Caco-2 (cell line): ENCODE results near the gene AGPAT3. TPM values are rescaled to one million over a fixed set of nuclear protein-coding genes. Genes with fewer than 3 reads are reported as not detected.

Experiments used
- BruUV-seq: library from RNA; stranded (reverse); fragments of 400-500 nt; replicated peaks from 2 replicates; lab custom pipeline; 2021; lab: Mats Ljungman, UMichigan
- CTCF ChIA-PET: fragments of 300-600 bp; sonication (Branson Sonifier 250); formaldehyde crosslinking; loops from one replicate; lab custom pipeline; 2022; ENCODE audit warnings: antibody characterized with exemption; lab: Charles Lee
- POLR2A ChIA-PET: fragments of 300-600 bp; sonication (Branson Sonifier 250); formaldehyde crosslinking; loops from one replicate; lab custom pipeline; 2022; ENCODE audit warnings: antibody characterized with exemption; lab: Charles Lee
- DNase-seq, 2 experiments: peaks; one replicate each; pipeline versions ENCODE4 v3.0.0 to v3.0.0-alpha.2; 2020 to 2022
- H3K27me3 ChIP-seq: replicated peaks from 2 replicates; pipeline ENCODE4 v1.6.0; 2011; ENCODE audit warnings: low read length; ENCODE audit not compliant: control insufficient read depth, insufficient read depth
- H3K36me3 ChIP-seq: 2 replicates; pipeline ENCODE4 v1.5.1; 2011; ENCODE audit warnings: low read length; ENCODE audit not compliant: control insufficient read depth, insufficient read depth
- H3K4me1 ChIP-seq: fragments of 250-450 bp; sonication (Bioruptor Pico); 2 replicates; pipeline ENCODE4 v1.5.1; 2020; ENCODE audit warnings: mild to moderate bottlenecking
- H3K4me3 ChIP-seq: 2 replicates; pipeline ENCODE4 v1.5.1; 2011; ENCODE audit warnings: low read depth, mild to moderate bottlenecking, control low read depth, low read length
- H3K9me3 ChIP-seq: fragments of 250-450 bp; sonication (Bioruptor Pico); 2 replicates; pipeline ENCODE4 v1.5.1; 2020; ENCODE audit warnings: mild to moderate bottlenecking, moderate library complexity
- H3K27ac Mint-ChIP-seq: one replicate; pipeline ENCODE4 v1.8.0; 2022; ENCODE audit warnings: mixed read lengths; ENCODE audit not compliant: unreplicated experiment
- H3K27me3 Mint-ChIP-seq: one replicate; pipeline ENCODE4 v1.8.0; 2022; ENCODE audit warnings: mixed read lengths; ENCODE audit not compliant: insufficient read depth, unreplicated experiment
- H3K36me3 Mint-ChIP-seq: one replicate; pipeline ENCODE4 v1.8.0; 2022; ENCODE audit warnings: mild to moderate bottlenecking, mixed read lengths; ENCODE audit not compliant: insufficient read depth, unreplicated experiment
- H3K4me1 Mint-ChIP-seq: one replicate; pipeline ENCODE4 v1.8.0; 2022; ENCODE audit warnings: low read depth, mixed read lengths; ENCODE audit not compliant: unreplicated experiment
- H3K4me3 Mint-ChIP-seq: one replicate; pipeline ENCODE4 v1.8.0; 2022; ENCODE audit warnings: mild to moderate bottlenecking, moderate library complexity, mixed read lengths; ENCODE audit not compliant: unreplicated experiment
- H3K9me3 Mint-ChIP-seq: one replicate; pipeline ENCODE4 v1.8.0; 2022; ENCODE audit warnings: mixed read lengths; ENCODE audit not compliant: unreplicated experiment
- intact Hi-C: fragments of 100-400 bp; cut with micrococcal nuclease; formaldehyde crosslinking; loops from one replicate; pipeline ENCODE4 v1.10.0; 2022; ENCODE audit not compliant: unreplicated experiment
- total RNA-seq: library from RNA; stranded (reverse); gene quantifications from 2 replicates; pipeline ENCODE4 v1.2.3, GENCODE V29; 2022
- TF ChIP-seq, protein P1 (sequence below), 2 experiments: fragments of 200-600 bp in 1 of 2; IDR thresholded peaks; 1 replicate in 1 of 2; 2 replicates in 1 of 2; pipeline versions ENCODE4 v1.5.1 to v1.8.0; 2011 to 2022; ENCODE audit warnings: antibody characterized with exemption in 1 of 2, control low read depth in 1 of 2, inconsistent platforms in 1 of 2, low read depth in 1 of 2, low read length in 1 of 2, mild to moderate bottlenecking in 1 of 2, moderate library complexity in 1 of 2; ENCODE audit not compliant: insufficient read depth in 1 of 2, severe bottlenecking in 1 of 2, unreplicated experiment in 1 of 2

Gene AGPAT3
- total RNA-seq, 1 experiment from 2014 or later: 61.8 TPM

DNA sequence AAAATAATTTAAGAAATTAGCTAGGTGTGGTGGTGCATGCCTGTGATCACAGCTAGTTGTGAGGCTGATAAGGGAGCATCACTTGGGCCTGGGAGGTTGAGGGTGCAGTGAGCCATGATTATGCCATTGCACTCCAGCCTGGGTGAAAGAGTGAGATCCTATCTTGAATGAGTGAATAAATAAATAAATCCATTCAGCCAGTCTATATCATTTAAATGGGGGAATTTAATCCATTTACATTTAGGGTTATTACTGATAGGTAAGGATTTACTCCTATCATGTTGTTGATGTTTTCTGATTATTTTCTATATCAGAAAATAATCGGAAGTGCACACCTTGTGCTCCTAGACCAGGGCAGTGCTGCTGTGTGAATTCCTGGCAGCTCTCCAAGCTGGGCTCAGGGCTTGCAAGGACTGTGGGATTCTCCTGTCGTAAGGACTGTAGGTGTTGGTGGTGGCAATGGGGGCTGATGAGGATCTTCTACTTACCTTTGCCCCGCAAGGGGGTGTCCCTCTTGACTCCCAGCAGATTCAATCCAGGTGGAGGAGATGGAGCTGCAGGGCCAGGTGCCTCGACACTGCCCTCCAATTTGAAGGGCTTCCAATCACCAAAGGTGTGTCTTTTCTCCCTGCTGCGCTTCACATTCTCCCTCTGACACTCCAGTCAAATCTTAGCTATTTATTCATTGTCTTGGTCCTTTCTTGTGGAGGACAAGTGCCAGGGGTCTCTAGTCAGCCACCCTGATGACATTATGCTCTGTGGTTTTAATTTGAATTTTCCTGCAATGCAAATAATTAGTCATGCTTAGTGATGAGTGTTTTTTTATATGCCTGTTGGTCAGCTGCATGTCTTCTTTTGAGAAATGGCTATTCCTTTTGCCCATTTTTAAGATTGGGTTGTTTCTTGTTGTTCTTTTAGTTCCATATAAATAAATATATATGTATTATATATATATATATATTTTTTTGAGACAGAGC lies 133.0 kb downstream of the AGPAT3 start:
- intact Hi-C loops: no loop called here
- H3K36me3 Mint-ChIP-seq: no peaks in the 10 kb centered on the region
- Histone ChIP-seq H3K9me3 (no peaks in the 10 kb centered on the region), H3K36me3 (no peaks in the 10 kb centered on the region), H3K4me1 (no peaks in the 10 kb centered on the region; the same call in 1 of the 2 replicates), H3K4me3 (no peak overlapping the region), H3K27me3 (no peaks in the 10 kb centered on the region)
- H3K4me3 Mint-ChIP-seq: no peak overlapping the region
- ChIA-PET CTCF (no interaction called here), POLR2A (no interaction called here)
- H3K4me1 Mint-ChIP-seq: no peaks in the 10 kb centered on the region
- no peak for DNase-seq
- TF ChIP-seq, protein P1, sequence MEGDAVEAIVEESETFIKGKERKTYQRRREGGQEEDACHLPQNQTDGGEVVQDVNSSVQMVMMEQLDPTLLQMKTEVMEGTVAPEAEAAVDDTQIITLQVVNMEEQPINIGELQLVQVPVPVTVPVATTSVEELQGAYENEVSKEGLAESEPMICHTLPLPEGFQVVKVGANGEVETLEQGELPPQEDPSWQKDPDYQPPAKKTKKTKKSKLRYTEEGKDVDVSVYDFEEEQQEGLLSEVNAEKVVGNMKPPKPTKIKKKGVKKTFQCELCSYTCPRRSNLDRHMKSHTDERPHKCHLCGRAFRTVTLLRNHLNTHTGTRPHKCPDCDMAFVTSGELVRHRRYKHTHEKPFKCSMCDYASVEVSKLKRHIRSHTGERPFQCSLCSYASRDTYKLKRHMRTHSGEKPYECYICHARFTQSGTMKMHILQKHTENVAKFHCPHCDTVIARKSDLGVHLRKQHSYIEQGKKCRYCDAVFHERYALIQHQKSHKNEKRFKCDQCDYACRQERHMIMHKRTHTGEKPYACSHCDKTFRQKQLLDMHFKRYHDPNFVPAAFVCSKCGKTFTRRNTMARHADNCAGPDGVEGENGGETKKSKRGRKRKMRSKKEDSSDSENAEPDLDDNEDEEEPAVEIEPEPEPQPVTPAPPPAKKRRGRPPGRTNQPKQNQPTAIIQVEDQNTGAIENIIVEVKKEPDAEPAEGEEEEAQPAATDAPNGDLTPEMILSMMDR (IDR thresholded peaks at IDR 0.05; ENCODE audit: insufficient read depth in 1 of 2, low read depth in 1 of 2, low read length in 1 of 2, severe bottlenecking in 1 of 2, unreplicated experiment in 1 of 2): no peak
- BruUV-seq: no TSS peak
- H3K27ac Mint-ChIP-seq: no peak overlapping the region
- no peaks in the 10 kb centered on the region for H3K9me3 Mint-ChIP-seq
- peaks cover 3% of the 10 kb centered on the region for H3K27me3 Mint-ChIP-seq

DNA sequence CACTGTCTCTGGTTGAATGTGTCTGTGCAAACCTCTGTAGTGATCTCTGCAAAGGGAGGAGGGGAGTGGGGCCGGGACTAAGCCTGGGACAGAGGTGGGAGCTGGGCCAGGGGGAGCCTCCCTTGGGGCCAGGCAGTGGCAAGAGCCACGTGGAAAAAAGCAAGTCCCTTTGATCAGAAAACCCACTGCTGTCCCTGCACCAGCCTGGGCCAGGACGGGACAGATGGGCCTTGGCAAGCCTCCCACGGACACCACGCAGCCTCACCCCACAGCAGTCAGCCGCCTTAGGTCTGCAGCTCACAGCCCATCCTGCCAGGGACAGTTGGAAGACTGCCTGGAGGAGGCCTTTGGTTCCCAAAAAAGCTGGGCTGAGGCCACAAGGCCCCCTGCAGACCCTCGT lies 135.3 kb downstream of the AGPAT3 start:
- H3K4me3 ChIP-seq: no peak overlapping the region
- no peak overlapping the region for H3K4me3 Mint-ChIP-seq
- H3K4me1 ChIP-seq: no peaks in the 10 kb centered on the region
- peaks cover 3% of the 10 kb centered on the region for H3K27me3 Mint-ChIP-seq
- no peaks in the 10 kb centered on the region for H3K27me3 ChIP-seq
- BruUV-seq: no TSS peak
- H3K9me3 ChIP-seq: no peaks in the 10 kb centered on the region
- TF ChIP-seq, protein P1 (IDR thresholded peaks at IDR 0.05; ENCODE audit: insufficient read depth in 1 of 2, low read depth in 1 of 2, low read length in 1 of 2, severe bottlenecking in 1 of 2, unreplicated experiment in 1 of 2): no peak
- POLR2A ChIA-PET: no interaction called here
- intact Hi-C loops: no loop called here
- CTCF ChIA-PET: no interaction called here
- no peaks in the 10 kb centered on the region for H3K36me3 Mint-ChIP-seq
- no peaks in the 10 kb centered on the region for H3K36me3 ChIP-seq
- no peak for DNase-seq
- H3K27ac Mint-ChIP-seq: no peak overlapping the region
- H3K9me3 Mint-ChIP-seq: no peaks in the 10 kb centered on the region
- H3K4me1 Mint-ChIP-seq: no peaks in the 10 kb centered on the region

- Mint-ChIP-seq H3K36me3 (no peaks in the 10 kb centered on the region), H3K4me1 (no peaks in the 10 kb centered on the region), H3K27me3 (peaks cover 3% of the 10 kb centered on the region), H3K9me3 (no peaks in the 10 kb centered on the region), H3K4me3 (no peak overlapping the region), H3K27ac (no peak overlapping the region)
- DNase-seq: no peak
- intact Hi-C loops: no loop called here
- no TSS peak for BruUV-seq
- CTCF ChIA-PET: no interaction called here
- Histone ChIP-seq H3K36me3 (no peaks in the 10 kb centered on the region), H3K4me1 (no peaks in the 10 kb centered on the region), H3K9me3 (no peaks in the 10 kb centered on the region), H3K4me3 (no peak overlapping the region), H3K27me3 (no peaks in the 10 kb centered on the region)
- POLR2A ChIA-PET: no interaction called here
- TF ChIP-seq, protein P1 (IDR thresholded peaks at IDR 0.05; ENCODE audit: insufficient read depth in 1 of 2, low read depth in 1 of 2, low read length in 1 of 2, severe bottlenecking in 1 of 2, unreplicated experiment in 1 of 2): no peak
These were observed 137.5 kb downstream of the AGPAT3 start for GRCh38 chr21:44002511-44002910.
